Measurements from ENCODE around the gene L3MBTL4.
"Not testable (repeated sequence)": the region's sequence is repeated elsewhere in the genome, so short reads cannot be mapped to it uniquely, and the experiment has no call there.

L3MBTL4 gene
- long read RNA-seq, donor 1, result 0 reads
- long read RNA-seq, donor 2, partial matches to known transcripts, result 0 of 1 reads
- long read RNA-seq, donor 2, other reads (novel, unspliced or antisense), result 0 of 1 reads
- long read RNA-seq, donor 3, partial matches to known transcripts, result 0 of 1 reads
- long read RNA-seq, donor 3, other reads (novel, unspliced or antisense), result 0 of 1 reads
- long read RNA-seq, donor 4, result 0 reads
- long read RNA-seq, donor 5, result 0 reads
- long read RNA-seq, donor 6, result 0 reads
- long read RNA-seq, donor 7, result 0 reads
- long read RNA-seq, donor 8, partial matches to known transcripts, result 0 of 1 reads
- long read RNA-seq, donor 8, other reads (novel, unspliced or antisense), result 0 of 1 reads

GRCh38 chr18:6414723-6415417 is at the start of gene L3MBTL4:
Gene L3MBTL4 (minus strand): TSS chr18:6414911. CDS start chr18:6311625, 103,286 bp downstream.
- peak; percentile 71 for DNase-seq

GRCh38 chr18:6452194-6452593 is 37.5 kb upstream of the L3MBTL4 start:
- DNase-seq, result no peak

GRCh38 chr18:6449213-6449612 is 34.5 kb upstream of the L3MBTL4 start:
- no peak for DNase-seq

GRCh38 chr18:6444466-6445228 is 29.9 kb upstream of the L3MBTL4 start:
- DNase-seq, result no peak

GRCh38 chr18:6441200-6441599 is 26.5 kb upstream of the L3MBTL4 start:
- DNase-seq, result no peak

- DNase-seq, result no peak
These were observed 23.5 kb upstream of the L3MBTL4 start for GRCh38 chr18:6437937-6438818.

- DNase-seq, result no peak
These were observed 21.0 kb upstream of the L3MBTL4 start for GRCh38 chr18:6435731-6436130.

GRCh38 chr18:6434987-6435709 is 20.4 kb upstream of the L3MBTL4 start:
- no peak for DNase-seq

- DNase-seq, result no peak
These were observed 19.8 kb upstream of the L3MBTL4 start for GRCh38 chr18:6434481-6434880.

GRCh38 chr18:6431659-6432318 is 17.1 kb upstream of the L3MBTL4 start:
- no peak for DNase-seq

- DNase-seq, result no peak
These were observed 14.2 kb upstream of the L3MBTL4 start for GRCh38 chr18:6428851-6429395.

GRCh38 chr18:6427286-6427685 is 12.6 kb upstream of the L3MBTL4 start:
- DNase-seq, result no peak

GRCh38 chr18:6423289-6423688 is 8.6 kb upstream of the L3MBTL4 start:
- DNase-seq, result no peak

- DNase-seq, result peak; percentile 85
These were observed 491 bp downstream of the L3MBTL4 start for GRCh38 chr18:6414118-6414722.

GRCh38 chr18:6413579-6414117 is 1.1 kb downstream of the L3MBTL4 start:
- DNase-seq, result no peak

GRCh38 chr18:6412933-6413472 is 1.7 kb downstream of the L3MBTL4 start:
- no peak for DNase-seq

GRCh38 chr18:6411382-6411781 is 3.3 kb downstream of the L3MBTL4 start:
- DNase-seq, result no peak

- DNase-seq, result no peak
These were observed 4.8 kb downstream of the L3MBTL4 start for GRCh38 chr18:6409933-6410332.

GRCh38 chr18:6408543-6408942 is 6.2 kb downstream of the L3MBTL4 start:
- not testable (repeated sequence) for DNase-seq

Measured in right kidney (tissue), 9 donors.